ENCODE results near the gene HES2.

DNA sequence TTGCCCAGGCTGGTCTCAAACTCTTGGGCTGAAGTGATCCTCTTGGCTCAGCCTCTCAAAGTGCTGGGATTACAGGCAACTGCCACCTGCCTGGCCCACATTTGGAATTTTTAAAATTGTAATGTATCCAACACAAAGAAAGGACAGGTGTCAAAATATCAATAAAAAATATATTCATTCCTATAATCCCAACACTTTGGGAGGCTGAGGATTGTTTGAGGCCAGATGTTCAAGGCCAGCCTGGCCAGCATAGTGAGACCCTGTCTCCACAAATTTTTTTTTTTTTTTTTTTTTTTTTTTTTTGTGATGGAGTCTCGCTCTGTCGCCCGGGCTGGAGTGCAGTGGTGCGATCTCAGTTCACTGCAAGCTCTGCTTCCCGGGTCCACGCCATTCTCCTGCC lies 10.0 kb downstream of the HES2 start:
- no peak for TF ChIP-seq FOXJ3 (CRISPR knock-in tag; IDR thresholded peaks at IDR 0.05)
- TF ChIP-seq SMARCA5 (IDR thresholded peaks at IDR 0.05) = no peak
- TF ChIP-seq CREBBP (IDR thresholded peaks at IDR 0.05; ENCODE audit: low read depth, low read length) = no peak
- TF ChIP-seq POLR2A (conservative IDR thresholded peaks at IDR 0.05) = no peak
- TF ChIP-seq PTBP1 (IDR thresholded peaks at IDR 0.05; ENCODE audit: low read depth, low read length) = no peak
- no peak for TF ChIP-seq ZBTB1 (CRISPR knock-in tag; IDR thresholded peaks at IDR 0.05; ENCODE audit: borderline replicate concordance, low read depth)
- no peak for TF ChIP-seq ATF1 (CRISPR knock-in tag; IDR thresholded peaks at IDR 0.05)
- no peak for TF ChIP-seq ATF1 (tag; IDR thresholded peaks at IDR 0.05)
- TF ChIP-seq, protein P1, sequence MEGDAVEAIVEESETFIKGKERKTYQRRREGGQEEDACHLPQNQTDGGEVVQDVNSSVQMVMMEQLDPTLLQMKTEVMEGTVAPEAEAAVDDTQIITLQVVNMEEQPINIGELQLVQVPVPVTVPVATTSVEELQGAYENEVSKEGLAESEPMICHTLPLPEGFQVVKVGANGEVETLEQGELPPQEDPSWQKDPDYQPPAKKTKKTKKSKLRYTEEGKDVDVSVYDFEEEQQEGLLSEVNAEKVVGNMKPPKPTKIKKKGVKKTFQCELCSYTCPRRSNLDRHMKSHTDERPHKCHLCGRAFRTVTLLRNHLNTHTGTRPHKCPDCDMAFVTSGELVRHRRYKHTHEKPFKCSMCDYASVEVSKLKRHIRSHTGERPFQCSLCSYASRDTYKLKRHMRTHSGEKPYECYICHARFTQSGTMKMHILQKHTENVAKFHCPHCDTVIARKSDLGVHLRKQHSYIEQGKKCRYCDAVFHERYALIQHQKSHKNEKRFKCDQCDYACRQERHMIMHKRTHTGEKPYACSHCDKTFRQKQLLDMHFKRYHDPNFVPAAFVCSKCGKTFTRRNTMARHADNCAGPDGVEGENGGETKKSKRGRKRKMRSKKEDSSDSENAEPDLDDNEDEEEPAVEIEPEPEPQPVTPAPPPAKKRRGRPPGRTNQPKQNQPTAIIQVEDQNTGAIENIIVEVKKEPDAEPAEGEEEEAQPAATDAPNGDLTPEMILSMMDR (IDR thresholded peaks at IDR 0.05 in 2 of 3, conservative IDR thresholded peaks at IDR 0.05 in 1 of 3; ENCODE audit: insufficient read depth in 2 of 3, low read depth in 1 of 3, low read length in 3 of 3) = no peak
- TF ChIP-seq TAF1 (IDR thresholded peaks at IDR 0.05; ENCODE audit: control insufficient read depth, extremely low read depth, insufficient read depth, low read length, severe bottlenecking) = no peak
- TF ChIP-seq ZFX (CRISPR knock-in tag; IDR thresholded peaks at IDR 0.05) = no peak

All from K562 (cell line).